HL-60 (cell line): ENCODE results near the gene CARD19.
A peak's percentile ranks its signal among the peaks of the same experiment; 100 is the strongest.

ENCODE experiments used
- DNase-seq, 2 experiments: peaks; one replicate each; pipeline ENCODE4 v3.0.0-alpha.2; 2010 to 2020; ENCODE audit warnings: low read depth in 1 of 2, low spot score in 1 of 2
- H3K27ac ChIP-seq: fragments of 250-450 bp; sonication (Bioruptor Pico); replicated peaks from 2 replicates; pipeline ENCODE4 v1.5.1; 2020; ENCODE audit warnings: mild to moderate bottlenecking, moderate library complexity
- H3K27me3 ChIP-seq: fragments of 250-450 bp; sonication (Bioruptor Pico); 2 replicates; pipeline ENCODE4 v1.5.1; 2021; ENCODE audit warnings: mild to moderate bottlenecking, moderate library complexity; ENCODE audit not compliant: insufficient read depth, poor library complexity, severe bottlenecking
- H3K4me3 ChIP-seq: replicated peaks from 2 replicates; pipeline ENCODE4 v1.5.1; 2011; ENCODE audit warnings: mild to moderate bottlenecking, control low read depth, low read length; ENCODE audit not compliant: insufficient read depth
- CTCF ChIP-seq: IDR thresholded peaks from one replicate; pipeline ENCODE4 v1.5.1; 2011; ENCODE audit warnings: low read length, control low read depth, inconsistent platforms; ENCODE audit not compliant: insufficient read depth
- GABPA ChIP-seq: IDR thresholded peaks from 2 replicates; pipeline ENCODE4 v1.6.1; 2012; ENCODE audit warnings: low read depth
- POLR2AphosphoS5 ChIP-seq: IDR thresholded peaks from 2 replicates; pipeline ENCODE4 v1.6.1; 2012; ENCODE audit warnings: low read depth
- REST ChIP-seq: IDR thresholded peaks from 2 replicates; pipeline ENCODE4 v1.6.1; 2012; ENCODE audit warnings: low read depth; ENCODE audit not compliant: insufficient replicate concordance
- SPI1 ChIP-seq: IDR thresholded peaks from 2 replicates; pipeline ENCODE4 v1.6.1; 2012; ENCODE audit warnings: low read depth, mild to moderate bottlenecking, borderline replicate concordance

Gene CARD19

GRCh38 chr9:93111001-93111370 is 15.0 kb downstream of the CARD19 start:
- Histone ChIP-seq H3K27me3 (no peaks in the 10 kb centered on the region), H3K27ac (peak overlapping the region; percentile 81), H3K4me3 (no peak overlapping the region)
- TF ChIP-seq GABPA (no peak), POLR2AphosphoS5 (no peak), CTCF (no peak), SPI1 (no peak), REST (no peak)
- DNase-seq: no peak

- H3K4me3 ChIP-seq: no peak overlapping the region
- H3K27me3 ChIP-seq: no peaks in the 10 kb centered on the region
- DNase-seq: peak in 1 of 2 experiments; percentile 93
- TF ChIP-seq POLR2AphosphoS5 (peak; percentile 48), SPI1 (no peak)
- peak overlapping the region; percentile 81 for H3K27ac ChIP-seq
These were observed 15.5 kb downstream of the CARD19 start for GRCh38 chr9:93111371-93112115.

- TF ChIP-seq REST (no peak), GABPA (no peak), SPI1 (no peak)
- no peaks in the 10 kb centered on the region for H3K27me3 ChIP-seq
- peak overlapping the region; percentile 81 for H3K27ac ChIP-seq
- peak; percentile 64 to 73 for DNase-seq
- H3K4me3 ChIP-seq: no peak overlapping the region
These were observed 16.3 kb downstream of the CARD19 start for GRCh38 chr9:93112116-93112863.

GRCh38 chr9:93112864-93113389 is 16.9 kb downstream of the CARD19 start:
- TF ChIP-seq POLR2AphosphoS5 (no peak), REST (no peak), SPI1 (no peak), CTCF (no peak), GABPA (no peak)
- peak overlapping the region; percentile 81 for H3K27ac ChIP-seq
- DNase-seq: no peak
- H3K4me3 ChIP-seq: no peak overlapping the region
- no peaks in the 10 kb centered on the region for H3K27me3 ChIP-seq
